GM12892 (cell line): ENCODE data around the gene BLTP1.

Source experiments
- POLR2A ChIP-seq: IDR thresholded peaks from 2 replicates; pipeline ENCODE4 v1.6.1; 2011; ENCODE audit warnings: low read depth, low read length, control low read depth
- POLR2AphosphoS5 ChIP-seq: IDR thresholded peaks from 2 replicates; pipeline ENCODE4 v1.6.1; 2011; ENCODE audit warnings: low read depth, low read length, control low read depth

DNA sequence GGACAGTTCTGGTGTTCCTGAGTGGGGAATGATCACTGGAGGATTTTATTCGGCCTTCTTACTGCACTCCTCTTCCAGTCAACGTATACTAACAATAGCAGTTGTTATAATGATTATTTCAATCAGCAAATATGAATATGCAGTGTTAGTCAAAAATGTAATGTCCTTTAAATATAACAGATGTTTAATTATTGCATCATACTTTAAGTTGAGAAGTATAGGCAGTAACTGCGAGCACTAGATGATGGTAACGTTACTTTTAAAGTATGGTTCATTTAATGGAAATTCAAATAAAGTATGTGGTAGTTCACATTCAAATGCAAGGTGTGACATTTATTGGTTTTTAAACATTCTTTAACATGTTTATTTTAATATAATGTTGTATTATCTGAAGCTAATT is 5.5 kb upstream of the BLTP1 start:
- no peak for TF ChIP-seq POLR2A
- no peak for TF ChIP-seq POLR2AphosphoS5
